ENCODE measurements around the gene LMNTD2. TPM values are rescaled to one million over a fixed set of nuclear protein-coding genes. Genes with fewer than 3 reads are reported as not detected.

The LMNTD2 gene, protein sequence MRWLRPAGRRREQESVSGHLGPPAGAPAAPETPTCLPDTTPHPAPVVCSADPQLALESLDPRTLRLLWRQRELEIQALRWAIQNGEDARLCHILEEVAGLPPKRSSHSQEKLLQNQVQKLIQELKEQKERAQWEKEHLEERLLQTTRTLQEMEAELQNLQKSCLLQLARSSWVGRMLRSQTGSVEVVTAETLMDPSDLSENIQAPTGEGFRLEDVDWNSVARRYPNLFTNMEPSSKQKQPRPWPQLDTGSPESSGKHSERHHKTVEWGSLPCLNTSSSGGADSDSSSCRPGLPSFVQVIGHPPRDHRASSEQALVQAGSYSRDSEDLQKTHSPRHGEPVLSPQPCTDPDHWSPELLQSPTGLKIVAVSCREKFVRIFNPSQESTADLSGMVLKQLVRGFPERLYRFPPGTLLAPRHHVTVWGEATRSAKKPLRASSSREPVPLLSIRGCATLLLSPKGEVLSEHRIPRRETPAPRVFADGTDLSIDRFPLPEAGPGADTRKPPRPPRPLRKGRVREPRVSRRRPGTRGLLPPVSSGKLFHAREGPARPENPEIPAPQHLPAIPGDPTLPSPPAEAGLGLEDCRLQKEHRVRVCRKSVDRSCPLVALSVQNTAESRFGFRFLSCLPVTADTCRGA
- total RNA-seq (12.3 and 21.1 TPM in 2 replicates), polyA plus RNA-seq (18.4 and 18.8 TPM in 2 replicates)

DNA sequence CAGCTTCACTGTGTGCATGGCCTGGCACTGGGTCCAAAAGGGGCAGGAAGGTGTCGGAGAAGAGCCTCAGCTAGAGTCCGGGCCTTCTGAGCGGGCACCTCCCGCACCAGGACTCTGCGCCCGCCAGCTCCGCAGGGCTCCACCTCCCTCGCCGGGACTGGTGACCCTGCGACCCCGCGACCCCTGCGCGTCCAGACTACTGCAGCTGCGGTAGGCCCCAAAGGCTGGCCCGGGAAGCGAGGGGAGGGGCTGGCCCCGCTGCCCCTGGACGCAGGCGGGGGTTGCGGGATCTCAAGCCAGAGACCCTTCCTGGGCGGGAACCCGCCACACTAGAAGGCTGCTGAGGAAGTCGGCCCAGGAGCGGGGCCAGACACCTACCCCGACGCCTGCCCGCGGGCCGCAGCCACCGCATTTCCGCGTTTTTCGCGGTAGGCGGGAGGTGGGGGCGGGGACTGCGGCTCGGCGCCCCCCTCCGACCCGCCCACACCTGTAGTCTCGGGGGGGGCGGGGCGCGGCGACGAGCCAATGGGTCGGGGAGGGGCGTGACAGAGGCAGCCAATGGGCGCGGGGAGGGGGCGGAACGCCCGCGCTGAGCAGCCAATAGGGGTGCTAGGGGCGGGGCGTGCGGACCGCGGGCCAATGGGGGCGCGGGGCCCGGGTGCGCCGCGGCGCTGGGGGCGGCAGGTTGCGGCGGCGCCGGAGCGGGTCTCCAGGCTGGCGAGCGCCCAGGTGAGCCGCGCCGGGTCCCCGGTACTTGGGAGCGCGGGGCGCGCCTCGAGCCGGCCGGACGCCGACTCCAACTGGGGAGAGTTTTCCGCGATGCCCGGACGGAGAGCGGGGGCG is at the start of gene LMNTD2, which contains the start of gene RASSF7:
Gene LMNTD2 (minus strand): TSS at position 434 of the 843 bp plus-strand sequence. CDS start 22 bp downstream, at position 412.
Gene RASSF7 (plus strand): TSS at position 666 of the 843 bp plus-strand sequence. CDS start 799 bp downstream, outside the sequence.
- Histone ChIP-seq H3K4me3 (peak within 1 kb of the TSS; percentile 91), H3K9me3 (ENCODE audit: low read depth) (no peaks in the 10 kb centered on the region), H3K36me3 (no peaks in the 10 kb centered on the region), H3K27ac (no peak within 1 kb of the TSS), H3K27me3 (peaks cover 31% of the 10 kb centered on the region), H3K4me1 (ENCODE audit: low read depth) (peaks cover 4% of the 10 kb centered on the region)
- DNase-seq (ENCODE audit: low read depth in 1 of 2, low spot score in 1 of 2), result peak; percentile 87 to 97
- TF ChIP-seq, protein P1, sequence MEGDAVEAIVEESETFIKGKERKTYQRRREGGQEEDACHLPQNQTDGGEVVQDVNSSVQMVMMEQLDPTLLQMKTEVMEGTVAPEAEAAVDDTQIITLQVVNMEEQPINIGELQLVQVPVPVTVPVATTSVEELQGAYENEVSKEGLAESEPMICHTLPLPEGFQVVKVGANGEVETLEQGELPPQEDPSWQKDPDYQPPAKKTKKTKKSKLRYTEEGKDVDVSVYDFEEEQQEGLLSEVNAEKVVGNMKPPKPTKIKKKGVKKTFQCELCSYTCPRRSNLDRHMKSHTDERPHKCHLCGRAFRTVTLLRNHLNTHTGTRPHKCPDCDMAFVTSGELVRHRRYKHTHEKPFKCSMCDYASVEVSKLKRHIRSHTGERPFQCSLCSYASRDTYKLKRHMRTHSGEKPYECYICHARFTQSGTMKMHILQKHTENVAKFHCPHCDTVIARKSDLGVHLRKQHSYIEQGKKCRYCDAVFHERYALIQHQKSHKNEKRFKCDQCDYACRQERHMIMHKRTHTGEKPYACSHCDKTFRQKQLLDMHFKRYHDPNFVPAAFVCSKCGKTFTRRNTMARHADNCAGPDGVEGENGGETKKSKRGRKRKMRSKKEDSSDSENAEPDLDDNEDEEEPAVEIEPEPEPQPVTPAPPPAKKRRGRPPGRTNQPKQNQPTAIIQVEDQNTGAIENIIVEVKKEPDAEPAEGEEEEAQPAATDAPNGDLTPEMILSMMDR (IDR thresholded peaks at IDR 0.05; ENCODE audit: low read depth, low read length), result no peak

GRCh38 chr11:609341-609811 is 48.8 kb upstream of the LMNTD2 start:
- peaks cover 71% of the 10 kb centered on the region for H3K36me3 ChIP-seq
- H3K27ac ChIP-seq, result no peak overlapping the region
- H3K27me3 ChIP-seq, result no peaks in the 10 kb centered on the region
- H3K4me3 ChIP-seq, result no peak overlapping the region
- peaks cover 11% of the 10 kb centered on the region for H3K4me1 ChIP-seq (ENCODE audit: low read depth)
- DNase-seq (ENCODE audit: low read depth in 1 of 2, low spot score in 1 of 2), result no peak
- no peaks in the 10 kb centered on the region for H3K9me3 ChIP-seq (ENCODE audit: low read depth)
- TF ChIP-seq, protein P1 (IDR thresholded peaks at IDR 0.05; ENCODE audit: low read depth, low read length), result no peak

GRCh38 chr11:608791-609251 is 48.3 kb upstream of the LMNTD2 start:
- Histone ChIP-seq H3K4me1 (ENCODE audit: low read depth) (peaks cover 11% of the 10 kb centered on the region), H3K4me3 (no peak overlapping the region), H3K9me3 (ENCODE audit: low read depth) (no peaks in the 10 kb centered on the region), H3K27me3 (no peaks in the 10 kb centered on the region), H3K36me3 (peaks cover 73% of the 10 kb centered on the region), H3K27ac (no peak overlapping the region)
- DNase-seq (ENCODE audit: low read depth in 1 of 2, low spot score in 1 of 2), result no peak
- TF ChIP-seq, protein P1 (IDR thresholded peaks at IDR 0.05; ENCODE audit: low read depth, low read length), result no peak

DNA sequence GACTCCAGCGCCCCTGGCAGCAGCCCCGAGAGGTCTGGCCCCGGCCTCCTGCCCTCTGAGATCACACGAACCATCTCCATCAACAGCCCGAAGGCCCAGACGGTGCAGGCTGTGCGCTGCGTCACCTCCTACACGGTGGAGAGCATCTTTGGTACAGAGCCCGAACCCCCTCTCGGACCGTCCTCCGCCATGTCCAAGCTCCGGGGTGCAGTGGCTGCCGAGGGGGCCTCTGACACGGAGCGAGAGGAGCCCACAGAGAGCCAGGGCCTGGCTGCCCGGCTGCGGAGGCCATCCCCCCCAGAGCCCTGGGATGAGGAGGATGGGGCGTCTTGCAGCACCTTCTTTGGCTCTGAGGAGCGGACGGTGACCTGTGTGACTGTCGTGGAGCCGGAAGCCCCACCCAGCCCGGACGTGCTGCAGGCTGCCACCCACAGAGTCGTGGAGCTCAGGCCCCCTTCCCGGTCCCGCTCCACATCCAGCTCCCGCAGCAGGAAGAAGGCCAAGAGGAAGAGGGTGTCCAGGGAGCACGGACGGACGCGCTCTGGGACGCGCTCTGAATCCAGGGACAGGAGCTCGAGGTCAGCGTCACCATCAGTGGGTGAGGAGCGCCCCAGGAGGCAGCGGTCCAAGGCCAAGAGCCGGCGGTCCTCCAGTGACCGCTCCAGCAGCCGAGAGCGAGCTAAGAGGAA is 47.6 kb upstream of the LMNTD2 start:
- H3K27me3 ChIP-seq, result no peaks in the 10 kb centered on the region
- H3K36me3 ChIP-seq, result peaks cover 77% of the 10 kb centered on the region

More for the DNA sequence above, 47.6 kb upstream of the LMNTD2 start:
- H3K9me3 ChIP-seq (ENCODE audit: low read depth), result no peaks in the 10 kb centered on the region
- no peak overlapping the region for H3K4me3 ChIP-seq
- peaks cover 9% of the 10 kb centered on the region for H3K4me1 ChIP-seq (ENCODE audit: low read depth)
- no peak overlapping the region for H3K27ac ChIP-seq
- DNase-seq (ENCODE audit: low read depth in 1 of 2, low spot score in 1 of 2), result no peak
- TF ChIP-seq, protein P1 (IDR thresholded peaks at IDR 0.05; ENCODE audit: low read depth, low read length), result no peak

Measured in cardiac muscle cell (in vitro differentiated cells and primary cell).